Measurements from ENCODE around the gene PSME3IP1. TPM values are rescaled to one million over a fixed set of nuclear protein-coding genes. Genes with fewer than 3 reads are reported as not detected.
A peak's percentile ranks its signal among the peaks of the same experiment; 100 is the strongest.

PSME3IP1 gene
- total RNA-seq: 10 to 100 TPM; 64.7 to 96.3 (median 78.9) TPM

- DNase-seq: peak; percentile 98 to 99
- intact Hi-C loops (cut with DNase I): loop anchor here (10.0 kb wide), 1 partner anchor 59 kb away; the partner anchor contains the start of gene ARL2BP
- Histone ChIP-seq H3K9me3 (no peaks in the 10 kb centered on the region), H3K4me1 (peaks cover 15 to 25% of the 10 kb centered on the region in 2 donors), H3K36me3 (no peaks in the 10 kb centered on the region), H3K4me3 (replicated peaks in 1 of 3) (peak within 1 kb of the TSS; percentile 81 to 98 (median 95)), H3K27ac (peak within 1 kb of the TSS; percentile 85 to 91 (median 89)), H3K27me3 (no peaks in the 10 kb centered on the region)
- TF ChIP-seq, protein P1, sequence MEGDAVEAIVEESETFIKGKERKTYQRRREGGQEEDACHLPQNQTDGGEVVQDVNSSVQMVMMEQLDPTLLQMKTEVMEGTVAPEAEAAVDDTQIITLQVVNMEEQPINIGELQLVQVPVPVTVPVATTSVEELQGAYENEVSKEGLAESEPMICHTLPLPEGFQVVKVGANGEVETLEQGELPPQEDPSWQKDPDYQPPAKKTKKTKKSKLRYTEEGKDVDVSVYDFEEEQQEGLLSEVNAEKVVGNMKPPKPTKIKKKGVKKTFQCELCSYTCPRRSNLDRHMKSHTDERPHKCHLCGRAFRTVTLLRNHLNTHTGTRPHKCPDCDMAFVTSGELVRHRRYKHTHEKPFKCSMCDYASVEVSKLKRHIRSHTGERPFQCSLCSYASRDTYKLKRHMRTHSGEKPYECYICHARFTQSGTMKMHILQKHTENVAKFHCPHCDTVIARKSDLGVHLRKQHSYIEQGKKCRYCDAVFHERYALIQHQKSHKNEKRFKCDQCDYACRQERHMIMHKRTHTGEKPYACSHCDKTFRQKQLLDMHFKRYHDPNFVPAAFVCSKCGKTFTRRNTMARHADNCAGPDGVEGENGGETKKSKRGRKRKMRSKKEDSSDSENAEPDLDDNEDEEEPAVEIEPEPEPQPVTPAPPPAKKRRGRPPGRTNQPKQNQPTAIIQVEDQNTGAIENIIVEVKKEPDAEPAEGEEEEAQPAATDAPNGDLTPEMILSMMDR (IDR thresholded peaks at IDR 0.05): peak in 1 of 6 experiments; percentile 29
- TF ChIP-seq POLR2A (IDR thresholded peaks at IDR 0.05): peak; percentile 39 to 94
- WGBS, 2 donors: 0 to 1% methylated on average over 50 to 54 of the region's 64 CpGs
Measured at GRCh38 chr16:57185945-57186871, at the start of gene PSME3IP1, which contains the start of gene RSPRY1. Gene PSME3IP1 (minus strand): TSS chr16:57186039. CDS start chr16:57173854, 12,185 bp downstream. Gene RSPRY1 (plus strand): TSS chr16:57186329. CDS start chr16:57204659, 18,330 bp downstream.

DNA sequence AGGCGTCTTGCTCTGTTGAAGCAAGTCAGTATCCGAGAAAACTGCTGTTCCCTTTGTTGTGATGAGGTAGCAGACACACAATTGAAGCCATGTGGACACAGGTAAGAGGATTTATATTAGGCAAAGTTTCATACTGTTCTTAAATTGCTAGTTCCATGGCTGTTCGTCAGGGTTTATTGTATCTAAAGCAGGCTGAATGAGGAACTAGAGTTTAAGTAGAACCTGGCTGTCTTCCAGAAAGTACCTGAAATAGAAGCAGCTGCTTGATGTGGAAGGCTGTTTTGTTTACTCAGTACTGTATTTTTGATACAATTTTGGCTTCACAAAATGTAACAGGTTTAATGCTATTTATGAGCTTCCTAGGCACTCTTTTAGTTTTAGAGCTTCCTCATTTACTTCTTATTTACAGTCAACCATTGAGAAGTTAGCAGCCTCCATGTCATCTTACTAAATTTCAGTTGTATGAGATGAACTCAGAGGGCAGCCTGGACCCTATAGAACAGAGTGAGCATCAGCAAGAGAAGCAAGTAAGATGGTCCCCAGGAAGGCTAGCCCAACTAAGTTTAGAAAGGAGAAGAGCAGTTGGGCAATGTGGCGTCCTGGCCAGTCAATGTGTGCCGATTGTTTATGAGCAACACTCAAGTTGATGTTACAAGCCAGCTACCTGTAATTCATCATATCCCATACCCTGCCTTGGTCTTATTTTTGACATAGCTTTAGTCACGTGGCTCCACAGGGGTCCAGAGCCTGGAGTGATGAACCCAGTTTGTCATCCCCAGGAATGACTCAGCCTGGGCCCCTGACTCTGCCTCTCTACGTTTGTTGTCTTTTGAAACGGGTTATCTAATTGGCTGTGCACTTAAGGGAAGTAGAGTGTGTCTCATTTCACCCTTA lies 49.5 kb upstream of the PSME3IP1 start:
- H3K4me3 ChIP-seq (replicated peaks in 1 of 3): no peak overlapping the region
- intact Hi-C loops (cut with DNase I): no loop called here
- DNase-seq: no peak
- no peaks in the 10 kb centered on the region for H3K9me3 ChIP-seq
- peaks cover 5 to 14% of the 10 kb centered on the region in 2 donors for H3K4me1 ChIP-seq
- TF ChIP-seq, protein P1 (IDR thresholded peaks at IDR 0.05): no peak
- no peak for TF ChIP-seq POLR2A (IDR thresholded peaks at IDR 0.05)
- peak overlapping the region in 2 of 3 donors; percentile 15 to 24 for H3K27ac ChIP-seq
- peaks cover 21 to 26% of the 10 kb centered on the region in 2 donors for H3K36me3 ChIP-seq
- no peaks in the 10 kb centered on the region for H3K27me3 ChIP-seq
- 62% methylated on average over 8 of the region's 8 CpGs for WGBS, 2 donors

DNA sequence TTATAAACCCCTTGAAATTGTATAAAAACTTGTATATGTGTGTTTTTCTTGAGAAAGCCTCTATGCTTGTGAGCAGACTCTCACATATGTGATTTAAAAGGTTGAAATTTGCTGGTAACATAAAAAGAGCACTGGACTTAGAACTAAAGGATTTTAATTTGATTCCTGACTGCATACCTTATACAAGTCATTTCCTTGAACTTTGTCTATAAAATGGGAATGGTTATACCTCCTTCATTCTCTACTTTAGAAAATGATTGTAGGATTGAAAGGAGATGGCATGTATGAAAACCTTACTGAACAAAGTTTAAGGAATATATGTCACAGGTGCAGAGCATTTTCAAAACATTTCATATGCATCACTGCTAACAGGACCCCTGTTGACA lies 48.9 kb upstream of the PSME3IP1 start:
- H3K36me3 ChIP-seq: peaks cover 21 to 26% of the 10 kb centered on the region in 2 donors
- intact Hi-C loops (cut with DNase I): no loop called here
- H3K27ac ChIP-seq: peak overlapping the region in 2 of 3 donors; percentile 4 to 24
- no peak for DNase-seq
- no peak overlapping the region for H3K4me3 ChIP-seq (replicated peaks in 1 of 3)
- peaks cover 5 to 14% of the 10 kb centered on the region in 2 donors for H3K4me1 ChIP-seq
- H3K9me3 ChIP-seq: no peaks in the 10 kb centered on the region
- no peaks in the 10 kb centered on the region for H3K27me3 ChIP-seq
- no peak for TF ChIP-seq POLR2A (IDR thresholded peaks at IDR 0.05)
- TF ChIP-seq, protein P1 (IDR thresholded peaks at IDR 0.05): no peak

DNA sequence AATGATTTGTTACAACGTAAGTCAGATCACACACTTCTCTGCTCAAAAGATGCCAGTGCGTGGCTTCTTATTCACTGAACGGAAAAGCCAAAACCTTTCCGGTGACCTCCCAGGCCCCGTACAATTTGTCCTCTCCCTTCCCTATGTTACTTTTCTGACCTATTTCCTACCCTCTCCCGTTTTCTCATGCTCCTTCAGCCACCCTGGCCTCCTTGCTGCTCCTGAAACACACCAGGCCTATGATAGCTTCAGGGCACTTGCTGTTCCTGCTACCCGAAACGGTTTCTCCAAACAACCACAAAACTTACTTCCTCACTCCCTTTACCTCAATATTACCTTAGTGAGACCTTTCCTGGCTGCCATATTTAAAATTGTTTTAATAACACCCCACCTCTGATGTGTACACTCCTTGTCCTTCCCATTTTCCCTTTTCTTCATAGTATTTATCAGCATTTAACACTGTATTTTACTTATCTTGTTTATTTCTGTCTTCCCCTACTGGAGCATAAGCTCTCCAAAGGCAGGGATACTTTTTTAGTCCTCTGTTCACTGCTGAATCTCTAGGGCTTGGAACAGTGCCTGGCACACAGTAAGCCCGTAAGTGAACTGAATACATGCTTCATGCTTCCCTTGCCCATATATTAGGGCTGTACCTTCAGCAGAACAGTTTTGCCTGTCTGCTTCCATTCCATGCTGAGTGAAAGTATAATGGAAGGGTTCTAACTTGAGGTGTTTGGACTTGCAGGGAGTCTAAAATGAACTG lies 48.3 kb upstream of the PSME3IP1 start:
- DNase-seq: no peak
- Histone ChIP-seq H3K27ac (peak overlapping the region in 2 of 3 donors; percentile 4 to 24), H3K36me3 (peaks cover 21 to 26% of the 10 kb centered on the region in 2 donors), H3K4me1 (peaks cover 5 to 14% of the 10 kb centered on the region in 2 donors), H3K9me3 (no peaks in the 10 kb centered on the region), H3K27me3 (no peaks in the 10 kb centered on the region), H3K4me3 (replicated peaks in 1 of 3) (no peak overlapping the region)
- 94% methylated on average over 9 of the region's 9 CpGs for WGBS, 2 donors
- intact Hi-C loops (cut with DNase I): no loop called here
- no peak for TF ChIP-seq POLR2A (IDR thresholded peaks at IDR 0.05)
- TF ChIP-seq, protein P1 (IDR thresholded peaks at IDR 0.05): no peak
